Dermis blood vessel endothelial cell (primary cell): Measurements from ENCODE around the gene XK. TPM values are rescaled to one million over a fixed set of nuclear protein-coding genes. Genes with fewer than 3 reads are reported as not detected.
"Not testable (repeated sequence)": the region's sequence is repeated elsewhere in the genome, so short reads cannot be mapped to it uniquely, and the experiment has no call there.

ENCODE experiments used
- DNase-seq: peaks from one replicate; pipeline ENCODE4 v3.0.0; 2010
- total RNA-seq: library from RNA; depleted of rRNA; stranded (reverse); fragments of >200 nt; gene quantifications from 2 replicates; pipeline ENCODE4 v1.2.3, GENCODE V29; 2014

The XK gene
- total RNA-seq: 0.05 TPM in 1 of 2 replicates, not detected in the other

- DNase-seq: peak; percentile 17
These were observed at the start of gene XK for GRCh38 chrX:37685381-37686359. Gene XK, plus strand, starts transcription at chrX:37685791. Its CDS starts 171 bp downstream, at chrX:37685962.

- DNase-seq: no peak
These were observed 47.5 kb upstream of the XK start for GRCh38 chrX:37638047-37638446.

GRCh38 chrX:37640142-37640541 is 45.4 kb upstream of the XK start:
- no peak for DNase-seq

- DNase-seq: no peak
These were observed 43.7 kb upstream of the XK start for GRCh38 chrX:37641859-37642258.

- DNase-seq: no peak
These were observed 40.9 kb upstream of the XK start for GRCh38 chrX:37644381-37645305.

- no peak for DNase-seq
These were observed 39.3 kb upstream of the XK start for GRCh38 chrX:37646254-37646653.

GRCh38 chrX:37650879-37651278 is 34.7 kb upstream of the XK start:
- DNase-seq: not testable (repeated sequence)

GRCh38 chrX:37651921-37652452 is 33.6 kb upstream of the XK start:
- no peak for DNase-seq

- DNase-seq: no peak
These were observed 32.9 kb upstream of the XK start for GRCh38 chrX:37652589-37653231.

- DNase-seq: no peak
These were observed 32.0 kb upstream of the XK start for GRCh38 chrX:37653397-37654085.

GRCh38 chrX:37658343-37659030 is 27.1 kb upstream of the XK start:
- no peak for DNase-seq

- no peak for DNase-seq
These were observed 26.5 kb upstream of the XK start for GRCh38 chrX:37659047-37659446.

- no peak for DNase-seq
These were observed 23.4 kb upstream of the XK start for GRCh38 chrX:37662181-37662580.

GRCh38 chrX:37666516-37666915 is 19.1 kb upstream of the XK start:
- DNase-seq: peak; percentile 10

GRCh38 chrX:37667141-37667540 is 18.4 kb upstream of the XK start:
- no peak for DNase-seq

GRCh38 chrX:37672563-37672962 is 13.0 kb upstream of the XK start:
- DNase-seq: no peak

- no peak for DNase-seq
These were observed 8.8 kb upstream of the XK start for GRCh38 chrX:37676811-37677210.

GRCh38 chrX:37677243-37677642 is 8.3 kb upstream of the XK start:
- no peak for DNase-seq

- DNase-seq: no peak
These were observed 7.8 kb upstream of the XK start for GRCh38 chrX:37677765-37678164.

GRCh38 chrX:37678574-37678973 is 7.0 kb upstream of the XK start:
- DNase-seq: no peak

GRCh38 chrX:37679230-37679629 is 6.4 kb upstream of the XK start:
- no peak for DNase-seq
